Panc1 (cell line): ENCODE measurements around the gene DOK5.

Experiments
- POLR2AphosphoS5 ChIP-seq: IDR thresholded peaks from 2 replicates; pipeline ENCODE4 v1.6.1; 2012; ENCODE audit warnings: mild to moderate bottlenecking, low read depth, low read length, moderate library complexity
- SIN3A ChIP-seq: IDR thresholded peaks from 2 replicates; pipeline ENCODE4 v1.6.1; 2012; ENCODE audit warnings: low read depth, mild to moderate bottlenecking, low read length, moderate library complexity, borderline replicate concordance; ENCODE audit not compliant: insufficient read depth
- TCF7L2 ChIP-seq: IDR thresholded peaks from 2 replicates; pipeline ENCODE4 v1.6.1; 2011; ENCODE audit warnings: mild to moderate bottlenecking, low read depth, low read length, inconsistent platforms
- TF ChIP-seq, protein P1 (sequence below): fragments of 450-650 bp; IDR thresholded peaks from 2 replicates; pipeline ENCODE4 v1.5.1; 2017; ENCODE audit warnings: mild to moderate bottlenecking
- TF ChIP-seq, protein P2 (sequence below), 2 experiments: IDR thresholded peaks; 2 replicates each; pipeline ENCODE4 v1.6.1; 2011 to 2012; ENCODE audit warnings: low read depth in 2 of 2, control low read depth in 1 of 2, low read length in 1 of 2, mild to moderate bottlenecking in 1 of 2, moderate library complexity in 1 of 2; ENCODE audit not compliant: insufficient read depth in 1 of 2

DNA sequence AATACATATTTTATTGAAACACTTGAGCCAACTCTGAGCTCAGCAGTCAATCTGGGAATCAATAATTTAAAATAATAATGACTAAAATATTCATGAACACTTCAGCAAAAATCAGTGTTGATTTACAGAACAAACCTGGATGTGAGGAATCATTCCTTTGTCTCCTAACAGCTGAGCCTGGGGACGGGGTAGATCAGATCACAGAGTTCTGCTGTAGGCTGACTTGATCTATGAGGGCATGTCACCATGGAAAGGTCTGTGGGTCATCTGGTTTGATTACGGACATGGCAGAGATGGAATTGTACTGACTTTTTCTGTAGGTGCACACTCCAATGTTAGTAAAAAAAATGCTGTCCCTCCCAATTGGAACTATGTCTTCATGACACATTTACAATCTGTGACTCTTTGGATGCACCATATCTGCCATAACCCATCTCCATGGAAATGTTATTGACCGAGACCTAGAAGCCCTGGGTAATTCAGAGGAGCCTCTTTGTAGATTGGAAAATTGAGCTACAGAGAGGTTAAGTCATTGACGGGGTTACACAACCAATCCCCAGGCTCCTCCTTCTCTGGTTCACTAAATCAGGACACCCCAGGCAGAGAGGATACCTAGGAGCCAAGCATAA, 114.1 kb downstream of the DOK5 start:
- TF ChIP-seq, protein P1, sequence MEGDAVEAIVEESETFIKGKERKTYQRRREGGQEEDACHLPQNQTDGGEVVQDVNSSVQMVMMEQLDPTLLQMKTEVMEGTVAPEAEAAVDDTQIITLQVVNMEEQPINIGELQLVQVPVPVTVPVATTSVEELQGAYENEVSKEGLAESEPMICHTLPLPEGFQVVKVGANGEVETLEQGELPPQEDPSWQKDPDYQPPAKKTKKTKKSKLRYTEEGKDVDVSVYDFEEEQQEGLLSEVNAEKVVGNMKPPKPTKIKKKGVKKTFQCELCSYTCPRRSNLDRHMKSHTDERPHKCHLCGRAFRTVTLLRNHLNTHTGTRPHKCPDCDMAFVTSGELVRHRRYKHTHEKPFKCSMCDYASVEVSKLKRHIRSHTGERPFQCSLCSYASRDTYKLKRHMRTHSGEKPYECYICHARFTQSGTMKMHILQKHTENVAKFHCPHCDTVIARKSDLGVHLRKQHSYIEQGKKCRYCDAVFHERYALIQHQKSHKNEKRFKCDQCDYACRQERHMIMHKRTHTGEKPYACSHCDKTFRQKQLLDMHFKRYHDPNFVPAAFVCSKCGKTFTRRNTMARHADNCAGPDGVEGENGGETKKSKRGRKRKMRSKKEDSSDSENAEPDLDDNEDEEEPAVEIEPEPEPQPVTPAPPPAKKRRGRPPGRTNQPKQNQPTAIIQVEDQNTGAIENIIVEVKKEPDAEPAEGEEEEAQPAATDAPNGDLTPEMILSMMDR = no peak
- TF ChIP-seq POLR2AphosphoS5 (no peak), SIN3A (no peak), TCF7L2 (no peak)
- TF ChIP-seq, protein P2, sequence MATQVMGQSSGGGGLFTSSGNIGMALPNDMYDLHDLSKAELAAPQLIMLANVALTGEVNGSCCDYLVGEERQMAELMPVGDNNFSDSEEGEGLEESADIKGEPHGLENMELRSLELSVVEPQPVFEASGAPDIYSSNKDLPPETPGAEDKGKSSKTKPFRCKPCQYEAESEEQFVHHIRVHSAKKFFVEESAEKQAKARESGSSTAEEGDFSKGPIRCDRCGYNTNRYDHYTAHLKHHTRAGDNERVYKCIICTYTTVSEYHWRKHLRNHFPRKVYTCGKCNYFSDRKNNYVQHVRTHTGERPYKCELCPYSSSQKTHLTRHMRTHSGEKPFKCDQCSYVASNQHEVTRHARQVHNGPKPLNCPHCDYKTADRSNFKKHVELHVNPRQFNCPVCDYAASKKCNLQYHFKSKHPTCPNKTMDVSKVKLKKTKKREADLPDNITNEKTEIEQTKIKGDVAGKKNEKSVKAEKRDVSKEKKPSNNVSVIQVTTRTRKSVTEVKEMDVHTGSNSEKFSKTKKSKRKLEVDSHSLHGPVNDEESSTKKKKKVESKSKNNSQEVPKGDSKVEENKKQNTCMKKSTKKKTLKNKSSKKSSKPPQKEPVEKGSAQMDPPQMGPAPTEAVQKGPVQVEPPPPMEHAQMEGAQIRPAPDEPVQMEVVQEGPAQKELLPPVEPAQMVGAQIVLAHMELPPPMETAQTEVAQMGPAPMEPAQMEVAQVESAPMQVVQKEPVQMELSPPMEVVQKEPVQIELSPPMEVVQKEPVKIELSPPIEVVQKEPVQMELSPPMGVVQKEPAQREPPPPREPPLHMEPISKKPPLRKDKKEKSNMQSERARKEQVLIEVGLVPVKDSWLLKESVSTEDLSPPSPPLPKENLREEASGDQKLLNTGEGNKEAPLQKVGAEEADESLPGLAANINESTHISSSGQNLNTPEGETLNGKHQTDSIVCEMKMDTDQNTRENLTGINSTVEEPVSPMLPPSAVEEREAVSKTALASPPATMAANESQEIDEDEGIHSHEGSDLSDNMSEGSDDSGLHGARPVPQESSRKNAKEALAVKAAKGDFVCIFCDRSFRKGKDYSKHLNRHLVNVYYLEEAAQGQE (IDR thresholded peaks at IDR 0.05; ENCODE audit: insufficient read depth in 1 of 2, low read depth in 2 of 2, low read length in 1 of 2) = no peak
